GM12878 (cell line): ENCODE results near the gene ATP7B. TPM values are rescaled to one million over a fixed set of nuclear protein-coding genes. Genes with fewer than 3 reads are reported as not detected.

Experiments used
- ATAC-seq: fragments of 200-7000 bp; cut with Tn5 transposase; 3 replicates; pipeline ENCODE4 v1.9.1; 2020; ENCODE audit warnings: mild to moderate bottlenecking, moderate library complexity
- BruUV-seq: library from RNA; stranded (reverse); fragments of 400-500 nt; replicated peaks from 2 replicates; lab custom pipeline; 2021; lab: Mats Ljungman, UMichigan
- CTCF ChIA-PET: fragments of 300-600 bp; sonication (Branson Sonifier 250); formaldehyde crosslinking; extraction: SDS; loops from one replicate; lab custom pipeline; 2021; ENCODE audit warnings: inconsistent platforms; lab: Yijun Ruan, JAX
- POLR2A ChIA-PET: fragments of 350-600 bp; formaldehyde crosslinking; extraction: SDS; loops from one replicate; lab custom pipeline; 2021; ENCODE audit warnings: inconsistent platforms; lab: Charles Lee
- RAD21 ChIA-PET: fragments of 300-600 bp; sonication (Branson Sonifier 250); formaldehyde crosslinking; loops from one replicate; lab custom pipeline; 2023; ENCODE audit warnings: antibody characterized with exemption; ENCODE audit not compliant: unreplicated experiment; lab: Charles Lee
- SMC1A ChIA-PET: fragments of 300-600 bp; sonication (Branson Sonifier 250); formaldehyde crosslinking; loops from one replicate; lab custom pipeline; 2023; ENCODE audit not compliant: unreplicated experiment, uncharacterized antibody; lab: Charles Lee
- DNase-seq: peaks from one replicate; pipeline ENCODE4 v3.0.0-alpha.2; 2011; ENCODE audit warnings: low read depth, low spot score
- FAIRE-seq: peaks from 3 replicates; lab custom pipeline; 2011; peaks lifted over from hg19 to GRCh38; lab: Jason Lieb, UNC
- H2AFZ ChIP-seq: 2 replicates; pipeline ENCODE4 v1.6.0; 2011; ENCODE audit warnings: low read depth, low read length, control low read depth; ENCODE audit not compliant: control insufficient read depth
- H3K27ac ChIP-seq: 2 replicates; pipeline ENCODE4 v1.5.1; 2011; ENCODE audit warnings: control low read depth; ENCODE audit not compliant: control insufficient read depth, insufficient read depth
- H3K27me3 ChIP-seq, 2 experiments: replicated peaks in 1 of 2; 2 replicates each; pipeline versions ENCODE4 v1.6.0 to v1.6.1; 2011; ENCODE audit warnings: low read length in 1 of 2; ENCODE audit not compliant: control insufficient read depth in 2 of 2, insufficient read depth in 2 of 2
- H3K36me3 ChIP-seq, 2 experiments: 2 replicates each; pipeline ENCODE4 v1.5.1; 2011; ENCODE audit warnings: low read length in 1 of 2; ENCODE audit not compliant: control insufficient read depth in 2 of 2, insufficient read depth in 2 of 2
- H3K4me1 ChIP-seq: 2 replicates; pipeline ENCODE4 v1.6.1; 2011; ENCODE audit warnings: mild to moderate bottlenecking, low read length, moderate library complexity, mixed read lengths; ENCODE audit not compliant: control insufficient read depth, insufficient read depth
- H3K4me2 ChIP-seq: 2 replicates; pipeline ENCODE4 v1.6.0; 2011; ENCODE audit warnings: control low read depth; ENCODE audit not compliant: control insufficient read depth, insufficient read depth
- H3K4me3 ChIP-seq: fragments of 200-600 bp; sonication (generic); 2 replicates; pipeline ENCODE4 v1.5.1; 2016
- H3K79me2 ChIP-seq: 2 replicates; pipeline ENCODE4 v1.6.0; 2011; ENCODE audit warnings: low read length; ENCODE audit not compliant: control insufficient read depth, insufficient read depth
- H3K9ac ChIP-seq: 2 replicates; pipeline ENCODE4 v1.8.0; 2011; ENCODE audit warnings: low read length, control low read depth, mixed read lengths; ENCODE audit not compliant: control insufficient read depth, insufficient read depth
- H3K9me3 ChIP-seq: replicated peaks from 3 replicates; pipeline ENCODE4 v1.5.1; 2011; ENCODE audit warnings: mild to moderate bottlenecking, low read length; ENCODE audit not compliant: control insufficient read depth, insufficient read depth
- H4K20me1 ChIP-seq: 2 replicates; pipeline ENCODE4 v1.6.0; 2011; ENCODE audit not compliant: control insufficient read depth, insufficient read depth
- BMI1 ChIP-seq: fragments of 450-650 bp; IDR thresholded peaks from 2 replicates; pipeline ENCODE4 v1.6.1; 2016; ENCODE audit warnings: mild to moderate bottlenecking, moderate library complexity, borderline replicate concordance
- EP300 ChIP-seq, 2 experiments: fragments of 150-350 bp in 1 of 2; IDR thresholded peaks; 2 replicates each; pipeline ENCODE4 v1.6.1; 2011 to 2012; ENCODE audit warnings: low read depth in 2 of 2, low read length in 2 of 2, borderline replicate concordance in 1 of 2, improper control_type of control experiment in 1 of 2, inconsistent platforms in 1 of 2; ENCODE audit not compliant: control insufficient read depth in 1 of 2
- IKZF1 ChIP-seq: fragments of 450-650 bp; conservative IDR thresholded peaks from 2 replicates; pipeline ENCODE4 v1.6.1; 2017; ENCODE audit warnings: antibody characterized with exemption, mild to moderate bottlenecking
- LARP7 ChIP-seq: fragments of 450-650 bp; IDR thresholded peaks from 2 replicates; pipeline ENCODE4 v1.6.1; 2017; ENCODE audit warnings: mild to moderate bottlenecking
- NBN ChIP-seq: fragments of 450-650 bp; IDR thresholded peaks from 2 replicates; pipeline ENCODE4 v1.6.1; 2016
- NFIC ChIP-seq: IDR thresholded peaks from 2 replicates; pipeline ENCODE4 v1.6.1; 2012; ENCODE audit warnings: low read depth, mild to moderate bottlenecking, inconsistent platforms, low read length, moderate library complexity
- PAX8 ChIP-seq: fragments of 450-650 bp; IDR thresholded peaks from 2 replicates; pipeline ENCODE4 v1.6.1; 2017; ENCODE audit warnings: mild to moderate bottlenecking, moderate library complexity
- RBBP5 ChIP-seq: fragments of 200-600 bp; sonication (generic); conservative IDR thresholded peaks from 2 replicates; pipeline ENCODE4 v1.6.1; 2016
- RUNX3 ChIP-seq: IDR thresholded peaks from 2 replicates; pipeline ENCODE4 v1.6.1; 2012; ENCODE audit warnings: low read length, inconsistent platforms
- SMAD1 ChIP-seq: fragments of 450-650 bp; IDR thresholded peaks from 2 replicates; pipeline ENCODE4 v1.6.1; 2018; ENCODE audit warnings: mild to moderate bottlenecking, low read depth; ENCODE audit not compliant: partially characterized antibody
- TARDBP ChIP-seq: IDR thresholded peaks from 2 replicates; pipeline ENCODE4 v1.6.1; 2016; ENCODE audit warnings: borderline replicate concordance
- WRNIP1 ChIP-seq: IDR thresholded peaks from 2 replicates; pipeline ENCODE4 v1.6.1; 2011; ENCODE audit warnings: low read depth, low read length, improper control_type of control experiment, borderline replicate concordance
- ZNF207 ChIP-seq: fragments of 450-650 bp; IDR thresholded peaks from 2 replicates; pipeline ENCODE4 v1.6.1; 2014; ENCODE audit warnings: antibody characterized with exemption, mild to moderate bottlenecking, borderline replicate concordance
- ZNF217 ChIP-seq: fragments of 450-650 bp; IDR thresholded peaks from 2 replicates; pipeline ENCODE4 v1.6.1; 2017; ENCODE audit warnings: antibody characterized with exemption, mild to moderate bottlenecking
- ZSCAN29 ChIP-seq: fragments of 450-650 bp; IDR thresholded peaks from 2 replicates; pipeline ENCODE4 v1.6.1; 2017; ENCODE audit warnings: mild to moderate bottlenecking, moderate library complexity
- WGBS: methylation state at CpG from one replicate; pipeline ENCODE4 v1.1.6; 2016; ENCODE audit warnings: low lambda C conversion rate; ENCODE audit not compliant: insufficient replicate concordance, insufficient coverage; ENCODE audit errors: missing lambda C conversion rate; 5-methylcytosine and 5-hydroxymethylcytosine counted together
- in situ Hi-C: fragments of 300-500 bp; cut with MboI; formaldehyde crosslinking; loops from 9 replicates; pipeline ENCODE4 v1.14.3; 2018; ENCODE audit warnings: mixed read lengths
- intact Hi-C: fragments of 100-400 bp; cut with micrococcal nuclease; formaldehyde crosslinking; loops from one replicate; pipeline ENCODE4 v1.14.2; 2022; ENCODE audit not compliant: unreplicated experiment
- polyA plus RNA-seq, 11 experiments: library from polyadenylated mRNA; depleted of rRNA in 4 of 11; unstranded in 6 of 11; stranded (reverse) in 5 of 11; fragments of >200 nt; fragmentation: Nextera tagmentation in 4 of 11; fragmentation: Illumina TruSeq in 1 of 11; extraction: Ambion mirVana in 4 of 11; extraction: Trizol in 1 of 11; gene quantifications; 1 replicate in 1 of 11; 2 replicates in 10 of 11; pipeline versions ENCODE4 v1.2.1 to v1.2.3, GENCODE V29; 2011 to 2016; ENCODE audit warnings: inconsistent platforms in 2 of 11, missing spikeins in 2 of 11, low read depth in 1 of 11
- total RNA-seq, 4 experiments: library from RNA; depleted of rRNA in 3 of 4; stranded (reverse); fragments of >200 nt in 3 of 4; fragmentation: Illumina TruSeq in 1 of 4; extraction: Trizol in 1 of 4; gene quantifications; 2 replicates each; pipeline versions ENCODE4 v1.2.1 to v1.2.3, GENCODE V29; 2013 to 2021
- TF ChIP-seq, protein P1 (sequence below): fragments of 450-650 bp; IDR thresholded peaks from 2 replicates; pipeline ENCODE4 v1.6.1; 2016; ENCODE audit warnings: mild to moderate bottlenecking
- TF ChIP-seq, protein P2 (sequence below): IDR thresholded peaks from 2 replicates; pipeline ENCODE4 v1.6.1; 2011; ENCODE audit warnings: borderline replicate concordance, low read depth, mild to moderate bottlenecking, moderate library complexity, low read length; ENCODE audit not compliant: insufficient read depth, poor library complexity, severe bottlenecking
- TF ChIP-seq, protein P3 (sequence below): fragments of 150-350 bp; IDR thresholded peaks from 2 replicates; pipeline ENCODE4 v1.6.1; 2014; ENCODE audit warnings: mild to moderate bottlenecking, low read depth, low read length
- TF ChIP-seq, protein P4 (sequence below): IDR thresholded peaks from 2 replicates; pipeline ENCODE4 v1.6.1; 2011; ENCODE audit warnings: mild to moderate bottlenecking, low read depth, low read length, moderate library complexity; ENCODE audit not compliant: insufficient replicate concordance

The ATP7B gene
- total and polyA plus RNA-seq, 10 of the 15 experiments (the other 5 are each of a cell fraction or from before 2014, with no cell fraction given): under 0.01 to 1.1 (median 0.06) TPM; not detected in 2

DNA sequence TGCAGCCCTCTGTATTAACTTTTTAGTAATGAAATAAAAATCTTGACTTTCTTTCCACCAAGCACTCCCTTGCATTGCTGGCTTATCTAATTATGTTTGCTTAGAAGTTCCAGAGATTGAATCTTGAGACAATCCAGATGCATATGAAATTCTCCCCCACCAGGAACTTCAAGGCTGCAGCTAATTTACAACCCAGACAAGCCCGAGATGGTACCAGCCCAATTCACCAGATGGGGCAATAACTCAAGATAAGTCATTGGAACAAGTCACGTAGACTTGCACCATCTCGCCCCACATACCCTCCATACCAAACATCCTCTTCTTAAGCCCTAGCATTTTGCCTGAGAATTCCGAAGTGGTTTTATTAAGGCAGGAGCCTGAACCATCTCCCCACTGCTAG is 42.2 kb upstream of the ATP7B start:
- no peak for ATAC-seq

More for the DNA sequence above, 42.2 kb upstream of the ATP7B start:
- TF ChIP-seq NBN (no peak), NFIC (no peak), BMI1 (no peak), ZSCAN29 (no peak), IKZF1 (no peak), RBBP5 (no peak), EP300 (IDR thresholded peaks at IDR 0.05; ENCODE audit: borderline replicate concordance in 1 of 2, control insufficient read depth in 1 of 2, low read depth in 2 of 2, low read length in 2 of 2) (no peak), PAX8 (no peak), ZNF207 (no peak), RUNX3 (no peak), LARP7 (no peak), ZNF217 (no peak), SMAD1 (no peak), TARDBP (no peak), WRNIP1 (no peak)
- TF ChIP-seq, protein P1, sequence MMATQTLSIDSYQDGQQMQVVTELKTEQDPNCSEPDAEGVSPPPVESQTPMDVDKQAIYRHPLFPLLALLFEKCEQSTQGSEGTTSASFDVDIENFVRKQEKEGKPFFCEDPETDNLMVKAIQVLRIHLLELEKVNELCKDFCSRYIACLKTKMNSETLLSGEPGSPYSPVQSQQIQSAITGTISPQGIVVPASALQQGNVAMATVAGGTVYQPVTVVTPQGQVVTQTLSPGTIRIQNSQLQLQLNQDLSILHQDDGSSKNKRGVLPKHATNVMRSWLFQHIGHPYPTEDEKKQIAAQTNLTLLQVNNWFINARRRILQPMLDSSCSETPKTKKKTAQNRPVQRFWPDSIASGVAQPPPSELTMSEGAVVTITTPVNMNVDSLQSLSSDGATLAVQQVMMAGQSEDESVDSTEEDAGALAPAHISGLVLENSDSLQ: no peak
- TF ChIP-seq, protein P2, sequence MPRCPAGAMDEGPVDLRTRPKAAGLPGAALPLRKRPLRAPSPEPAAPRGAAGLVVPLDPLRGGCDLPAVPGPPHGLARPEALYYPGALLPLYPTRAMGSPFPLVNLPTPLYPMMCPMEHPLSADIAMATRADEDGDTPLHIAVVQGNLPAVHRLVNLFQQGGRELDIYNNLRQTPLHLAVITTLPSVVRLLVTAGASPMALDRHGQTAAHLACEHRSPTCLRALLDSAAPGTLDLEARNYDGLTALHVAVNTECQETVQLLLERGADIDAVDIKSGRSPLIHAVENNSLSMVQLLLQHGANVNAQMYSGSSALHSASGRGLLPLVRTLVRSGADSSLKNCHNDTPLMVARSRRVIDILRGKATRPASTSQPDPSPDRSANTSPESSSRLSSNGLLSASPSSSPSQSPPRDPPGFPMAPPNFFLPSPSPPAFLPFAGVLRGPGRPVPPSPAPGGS: no peak
- TF ChIP-seq, protein P3, sequence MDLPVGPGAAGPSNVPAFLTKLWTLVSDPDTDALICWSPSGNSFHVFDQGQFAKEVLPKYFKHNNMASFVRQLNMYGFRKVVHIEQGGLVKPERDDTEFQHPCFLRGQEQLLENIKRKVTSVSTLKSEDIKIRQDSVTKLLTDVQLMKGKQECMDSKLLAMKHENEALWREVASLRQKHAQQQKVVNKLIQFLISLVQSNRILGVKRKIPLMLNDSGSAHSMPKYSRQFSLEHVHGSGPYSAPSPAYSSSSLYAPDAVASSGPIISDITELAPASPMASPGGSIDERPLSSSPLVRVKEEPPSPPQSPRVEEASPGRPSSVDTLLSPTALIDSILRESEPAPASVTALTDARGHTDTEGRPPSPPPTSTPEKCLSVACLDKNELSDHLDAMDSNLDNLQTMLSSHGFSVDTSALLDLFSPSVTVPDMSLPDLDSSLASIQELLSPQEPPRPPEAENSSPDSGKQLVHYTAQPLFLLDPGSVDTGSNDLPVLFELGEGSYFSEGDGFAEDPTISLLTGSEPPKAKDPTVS: no peak
- TF ChIP-seq, protein P4, sequence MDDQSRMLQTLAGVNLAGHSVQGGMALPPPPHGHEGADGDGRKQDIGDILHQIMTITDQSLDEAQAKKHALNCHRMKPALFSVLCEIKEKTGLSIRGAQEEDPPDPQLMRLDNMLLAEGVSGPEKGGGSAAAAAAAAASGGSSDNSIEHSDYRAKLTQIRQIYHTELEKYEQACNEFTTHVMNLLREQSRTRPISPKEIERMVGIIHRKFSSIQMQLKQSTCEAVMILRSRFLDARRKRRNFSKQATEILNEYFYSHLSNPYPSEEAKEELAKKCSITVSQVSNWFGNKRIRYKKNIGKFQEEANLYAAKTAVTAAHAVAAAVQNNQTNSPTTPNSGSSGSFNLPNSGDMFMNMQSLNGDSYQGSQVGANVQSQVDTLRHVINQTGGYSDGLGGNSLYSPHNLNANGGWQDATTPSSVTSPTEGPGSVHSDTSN: no peak
- ChIA-PET CTCF (interaction anchor here (1.7 kb wide), 1 partner anchor 40 kb away, joined by 3 read pairs; no protein-coding TSS in a partner anchor), POLR2A (no interaction called here), SMC1A (no interaction called here), RAD21 (no interaction called here)
- H3K4me1 ChIP-seq: no peaks in the 10 kb centered on the region
- H3K9me3 ChIP-seq: no peaks in the 10 kb centered on the region
- intact Hi-C loops: no loop called here
- DNase-seq (no peak), FAIRE-seq (no peak)
- no peak overlapping the region for H3K4me2 ChIP-seq
- H2AFZ ChIP-seq: no peak overlapping the region
- no TSS peak for BruUV-seq
- no peaks in the 10 kb centered on the region for H4K20me1 ChIP-seq
- H3K9ac ChIP-seq: no peak overlapping the region
- no peaks in the 10 kb centered on the region for H3K27me3 ChIP-seq
- no peaks in the 10 kb centered on the region for H3K36me3 ChIP-seq
- no peak overlapping the region for H3K4me3 ChIP-seq
- in situ Hi-C loops: no loop called here
- H3K27ac ChIP-seq: no peak overlapping the region
- H3K79me2 ChIP-seq: no peaks in the 10 kb centered on the region
- 31% methylated on average over 4 of the region's 4 CpGs for WGBS
